HEK293 (cell line): ENCODE results near the gene MME.

ENCODE experiments used
- CTCF ChIA-PET: fragments of 350-600 bp; formaldehyde crosslinking; extraction: SDS; loops from one replicate; lab custom pipeline; 2021; ENCODE audit warnings: antibody characterized with exemption; lab: Yijun Ruan, JAX
- POLR2A ChIA-PET: fragments of 300-600 bp; formaldehyde crosslinking; extraction: SDS; loops from one replicate; lab custom pipeline; 2020; ENCODE audit warnings: antibody characterized with exemption, inconsistent platforms; lab: Yijun Ruan, JAX
- H3K27ac ChIP-seq: fragments of 200-500 bp; sonication (Bioruptor generic); 2 replicates; pipeline ENCODE4 v1.5.1; 2014; ENCODE audit warnings: low read depth, low read length, control low read depth, inconsistent platforms; ENCODE audit errors: extremely low read depth
- H3K36me3 ChIP-seq, 2 experiments: fragments of 200-500 bp in 1 of 2; sonication (Bioruptor generic) in 1 of 2; 1 replicate in 1 of 2; 2 replicates in 1 of 2; pipeline ENCODE4 v1.5.1; 2014 to 2017; ENCODE audit warnings: inconsistent platforms in 2 of 2, low read length in 2 of 2; ENCODE audit not compliant: control insufficient read depth in 2 of 2, insufficient read depth in 1 of 2
- H3K4me1 ChIP-seq: fragments of 200-500 bp; sonication (Bioruptor generic); 2 replicates; pipeline ENCODE4 v1.5.1; 2014; ENCODE audit warnings: mild to moderate bottlenecking, low read length, inconsistent platforms; ENCODE audit not compliant: control insufficient read depth, insufficient read depth
- H3K4me3 ChIP-seq: 2 replicates; pipeline ENCODE4 v1.5.1; 2011; ENCODE audit warnings: low read depth, mild to moderate bottlenecking, control low read depth, low read length, moderate library complexity
- H3K9me3 ChIP-seq: fragments of 200-500 bp; sonication (Bioruptor generic); 2 replicates; pipeline ENCODE4 v1.5.1; 2014; ENCODE audit warnings: low read depth, low read length, inconsistent platforms; ENCODE audit not compliant: control insufficient read depth, insufficient read depth
- GFI1B ChIP-seq: fragments of 450-650 bp; formaldehyde crosslinking; IDR thresholded peaks from 2 replicates; pipeline ENCODE4 v1.5.1; 2016; ENCODE audit warnings: missing biosample characterization, missing genetic modification characterization
- KLF10 ChIP-seq: fragments of 450-650 bp; IDR thresholded peaks from 2 replicates; pipeline ENCODE4 v1.5.1; 2018; ENCODE audit warnings: missing biosample characterization, mild to moderate bottlenecking, missing genetic modification characterization
- KLF8 ChIP-seq: fragments of 450-650 bp; formaldehyde crosslinking; IDR thresholded peaks from 2 replicates; pipeline ENCODE4 v1.5.1; 2016; ENCODE audit warnings: missing biosample characterization, missing genetic modification characterization
- REST ChIP-seq: fragments of 450-650 bp; formaldehyde crosslinking; IDR thresholded peaks from 2 replicates; pipeline ENCODE4 v1.5.1; 2016; ENCODE audit warnings: missing biosample characterization, missing genetic modification characterization
- SCRT2 ChIP-seq: fragments of 450-650 bp; formaldehyde crosslinking; IDR thresholded peaks from 2 replicates; pipeline ENCODE4 v1.5.1; 2016; ENCODE audit warnings: missing biosample characterization, missing genetic modification characterization
- YY1 ChIP-seq: fragments of 450-650 bp; formaldehyde crosslinking; IDR thresholded peaks from 2 replicates; pipeline ENCODE4 v1.5.1; 2018; ENCODE audit warnings: missing biosample characterization, missing genetic modification characterization
- ZFP41 ChIP-seq: fragments of 450-650 bp; formaldehyde crosslinking; IDR thresholded peaks from 2 replicates; pipeline ENCODE4 v1.5.1; 2016; ENCODE audit warnings: missing biosample characterization, missing genetic modification characterization, borderline replicate concordance
- ZNF16 ChIP-seq: fragments of 450-650 bp; formaldehyde crosslinking; IDR thresholded peaks from 2 replicates; pipeline ENCODE4 v1.5.1; 2016; ENCODE audit warnings: low read depth, missing biosample characterization, missing genetic modification characterization
- ZNF18 ChIP-seq: fragments of 450-650 bp; formaldehyde crosslinking; IDR thresholded peaks from 2 replicates; pipeline ENCODE4 v1.5.1; 2016; ENCODE audit warnings: missing biosample characterization, missing genetic modification characterization
- ZNF248 ChIP-seq: fragments of 450-650 bp; formaldehyde crosslinking; IDR thresholded peaks from 2 replicates; pipeline ENCODE4 v1.5.1; 2017; ENCODE audit warnings: missing biosample characterization, missing genetic modification characterization
- ZNF324 ChIP-seq: fragments of 450-650 bp; formaldehyde crosslinking; IDR thresholded peaks from 2 replicates; pipeline ENCODE4 v1.5.1; 2016; ENCODE audit warnings: missing biosample characterization, missing genetic modification characterization
- ZNF518A ChIP-seq: fragments of 450-650 bp; formaldehyde crosslinking; conservative IDR thresholded peaks from 2 replicates; pipeline ENCODE4 v1.5.1; 2016; ENCODE audit warnings: low read depth, missing biosample characterization, missing genetic modification characterization
- ZNF530 ChIP-seq: fragments of 450-650 bp; formaldehyde crosslinking; IDR thresholded peaks from 2 replicates; pipeline ENCODE4 v1.5.1; 2016; ENCODE audit warnings: low read depth, missing biosample characterization, missing genetic modification characterization
- ZNF555 ChIP-seq: fragments of 450-650 bp; formaldehyde crosslinking; conservative IDR thresholded peaks from 2 replicates; pipeline ENCODE4 v1.5.1; 2017; ENCODE audit warnings: missing biosample characterization, mild to moderate bottlenecking, missing genetic modification characterization, inconsistent platforms
- ZNF621 ChIP-seq: fragments of 450-650 bp; formaldehyde crosslinking; IDR thresholded peaks from 2 replicates; pipeline ENCODE4 v1.5.1; 2017; ENCODE audit warnings: missing biosample characterization, missing genetic modification characterization
- ZNF623 ChIP-seq: fragments of 450-650 bp; formaldehyde crosslinking; IDR thresholded peaks from 2 replicates; pipeline ENCODE4 v1.5.1; 2016; ENCODE audit warnings: missing biosample characterization, missing genetic modification characterization
- ZNF654 ChIP-seq: fragments of 450-650 bp; formaldehyde crosslinking; IDR thresholded peaks from 2 replicates; pipeline ENCODE4 v1.5.1; 2016; ENCODE audit warnings: low read depth, missing biosample characterization, missing genetic modification characterization
- ZNF777 ChIP-seq: fragments of 450-650 bp; formaldehyde crosslinking; IDR thresholded peaks from 2 replicates; pipeline ENCODE4 v1.5.1; 2017; ENCODE audit warnings: missing biosample characterization, missing genetic modification characterization, borderline replicate concordance
- TF ChIP-seq, protein P1 (sequence below): IDR thresholded peaks from 2 replicates; pipeline ENCODE4 v1.6.1; 2011; ENCODE audit warnings: mild to moderate bottlenecking, low read depth, low read length, borderline replicate concordance
- TF ChIP-seq, protein P2 (sequence below): fragments of 450-650 bp; IDR thresholded peaks from 2 replicates; pipeline ENCODE4 v1.5.1; 2018; ENCODE audit warnings: missing biosample characterization, missing genetic modification characterization
- TF ChIP-seq, protein P3 (sequence below): fragments of 450-650 bp; formaldehyde crosslinking; IDR thresholded peaks from 2 replicates; pipeline ENCODE4 v1.5.1; 2016; ENCODE audit warnings: missing biosample characterization, missing genetic modification characterization

MME gene

DNA sequence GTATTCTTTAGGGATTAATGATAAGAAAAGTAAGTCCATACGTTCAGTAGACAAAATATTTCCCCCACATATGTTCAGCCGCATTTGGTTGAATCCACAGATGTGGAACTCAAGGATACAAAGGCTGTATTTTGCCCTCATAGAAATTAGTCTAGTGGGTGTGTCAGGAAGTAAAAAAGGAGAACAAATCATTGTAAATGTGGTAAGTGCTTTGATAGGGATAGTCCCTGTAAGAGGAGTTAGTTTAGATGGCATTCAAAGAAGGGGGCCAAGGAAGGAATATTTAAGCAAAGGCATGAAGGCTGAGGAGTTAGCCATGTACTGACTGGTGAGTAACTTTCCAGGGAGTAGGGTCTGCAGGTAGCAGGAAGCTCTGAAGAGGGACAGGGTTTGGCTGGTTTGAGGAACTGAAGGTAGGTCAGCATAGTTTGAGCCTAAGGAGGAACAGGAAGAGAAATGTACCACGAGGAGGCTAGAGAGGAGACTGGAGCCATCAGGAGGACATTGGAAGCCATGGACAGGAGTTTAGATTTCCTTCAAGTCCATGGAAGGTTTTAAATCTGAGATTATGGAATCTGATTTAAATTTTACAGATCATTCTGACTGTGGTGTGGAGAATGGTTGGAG is 98.8 kb downstream of the MME start:
- POLR2A ChIA-PET = no interaction called here
- CTCF ChIA-PET = no interaction called here
- H3K4me3 ChIP-seq = no peak overlapping the region
- no peak overlapping the region for H3K27ac ChIP-seq
- TF ChIP-seq ZNF777 (tag by site-specific recombination) = no peak
- TF ChIP-seq GFI1B (tag by site-specific recombination) = no peak
- no peak for TF ChIP-seq ZNF530
- no peak for TF ChIP-seq ZNF621 (tag by site-specific recombination)
- no peak for TF ChIP-seq KLF10 (tag by site-specific recombination)
- TF ChIP-seq, protein P1, sequence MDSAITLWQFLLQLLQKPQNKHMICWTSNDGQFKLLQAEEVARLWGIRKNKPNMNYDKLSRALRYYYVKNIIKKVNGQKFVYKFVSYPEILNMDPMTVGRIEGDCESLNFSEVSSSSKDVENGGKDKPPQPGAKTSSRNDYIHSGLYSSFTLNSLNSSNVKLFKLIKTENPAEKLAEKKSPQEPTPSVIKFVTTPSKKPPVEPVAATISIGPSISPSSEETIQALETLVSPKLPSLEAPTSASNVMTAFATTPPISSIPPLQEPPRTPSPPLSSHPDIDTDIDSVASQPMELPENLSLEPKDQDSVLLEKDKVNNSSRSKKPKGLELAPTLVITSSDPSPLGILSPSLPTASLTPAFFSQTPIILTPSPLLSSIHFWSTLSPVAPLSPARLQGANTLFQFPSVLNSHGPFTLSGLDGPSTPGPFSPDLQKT = no peak
- no peak for TF ChIP-seq ZNF16 (tag by site-specific recombination)
- TF ChIP-seq ZNF654 (tag by site-specific recombination) = no peak
- TF ChIP-seq, protein P2, sequence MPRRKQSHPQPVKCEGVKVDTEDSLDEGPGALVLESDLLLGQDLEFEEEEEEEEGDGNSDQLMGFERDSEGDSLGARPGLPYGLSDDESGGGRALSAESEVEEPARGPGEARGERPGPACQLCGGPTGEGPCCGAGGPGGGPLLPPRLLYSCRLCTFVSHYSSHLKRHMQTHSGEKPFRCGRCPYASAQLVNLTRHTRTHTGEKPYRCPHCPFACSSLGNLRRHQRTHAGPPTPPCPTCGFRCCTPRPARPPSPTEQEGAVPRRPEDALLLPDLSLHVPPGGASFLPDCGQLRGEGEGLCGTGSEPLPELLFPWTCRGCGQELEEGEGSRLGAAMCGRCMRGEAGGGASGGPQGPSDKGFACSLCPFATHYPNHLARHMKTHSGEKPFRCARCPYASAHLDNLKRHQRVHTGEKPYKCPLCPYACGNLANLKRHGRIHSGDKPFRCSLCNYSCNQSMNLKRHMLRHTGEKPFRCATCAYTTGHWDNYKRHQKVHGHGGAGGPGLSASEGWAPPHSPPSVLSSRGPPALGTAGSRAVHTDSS = no peak
- TF ChIP-seq ZNF623 (tag by site-specific recombination) = no peak
- no peak for TF ChIP-seq ZFP41 (tag by site-specific recombination)
- TF ChIP-seq ZNF248 = no peak
- TF ChIP-seq, protein P3, sequence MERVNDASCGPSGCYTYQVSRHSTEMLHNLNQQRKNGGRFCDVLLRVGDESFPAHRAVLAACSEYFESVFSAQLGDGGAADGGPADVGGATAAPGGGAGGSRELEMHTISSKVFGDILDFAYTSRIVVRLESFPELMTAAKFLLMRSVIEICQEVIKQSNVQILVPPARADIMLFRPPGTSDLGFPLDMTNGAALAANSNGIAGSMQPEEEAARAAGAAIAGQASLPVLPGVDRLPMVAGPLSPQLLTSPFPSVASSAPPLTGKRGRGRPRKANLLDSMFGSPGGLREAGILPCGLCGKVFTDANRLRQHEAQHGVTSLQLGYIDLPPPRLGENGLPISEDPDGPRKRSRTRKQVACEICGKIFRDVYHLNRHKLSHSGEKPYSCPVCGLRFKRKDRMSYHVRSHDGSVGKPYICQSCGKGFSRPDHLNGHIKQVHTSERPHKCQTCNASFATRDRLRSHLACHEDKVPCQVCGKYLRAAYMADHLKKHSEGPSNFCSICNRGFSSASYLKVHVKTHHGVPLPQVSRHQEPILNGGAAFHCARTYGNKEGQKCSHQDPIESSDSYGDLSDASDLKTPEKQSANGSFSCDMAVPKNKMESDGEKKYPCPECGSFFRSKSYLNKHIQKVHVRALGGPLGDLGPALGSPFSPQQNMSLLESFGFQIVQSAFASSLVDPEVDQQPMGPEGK (tag by site-specific recombination) = no peak
- H3K36me3 ChIP-seq = no peaks in the 10 kb centered on the region
- H3K4me1 ChIP-seq = no peaks in the 10 kb centered on the region
- H3K9me3 ChIP-seq = no peaks in the 10 kb centered on the region

- POLR2A ChIA-PET = no interaction called here
- Histone ChIP-seq H3K9me3 (no peaks in the 10 kb centered on the region), H3K36me3 (no peaks in the 10 kb centered on the region), H3K4me1 (no peaks in the 10 kb centered on the region), H3K27ac (no peak overlapping the region), H3K4me3 (no peak overlapping the region)
- CTCF ChIA-PET = no interaction called here
- TF ChIP-seq YY1 (no peak), ZNF555 (tag by site-specific recombination) (no peak), KLF8 (tag by site-specific recombination) (no peak), ZNF18 (no peak), ZNF324 (tag by site-specific recombination) (no peak), REST (tag by site-specific recombination) (no peak), SCRT2 (tag by site-specific recombination) (no peak), ZNF518A (tag by site-specific recombination) (no peak)
Measured at GRCh38 chr3:155179437-155179827, 99.3 kb downstream of the MME start.
